Vagina (tissue), 2 donors: ENCODE results near the gene COG3. TPM values are rescaled to one million over a fixed set of nuclear protein-coding genes. Genes with fewer than 3 reads are reported as not detected.
"Not testable (repeated sequence)": the region's sequence is repeated elsewhere in the genome, so short reads cannot be mapped to it uniquely, and the experiment has no call there.

Source experiments
- DNase-seq, 2 donors: peaks; one replicate each; pipeline ENCODE4 v3.0.0-alpha.2; 2017; ENCODE audit errors: extremely low spot score in 2 of 2
- H3K27ac ChIP-seq: fragments of 200-600 bp; sonication (generic); one replicate; pipeline ENCODE4 v1.5.1; 2019
- H3K27me3 ChIP-seq: fragments of 200-600 bp; sonication (generic); one replicate; pipeline ENCODE4 v1.5.1; 2019
- H3K36me3 ChIP-seq, 2 donors: fragments of 200-600 bp; sonication (generic); one replicate each; pipeline ENCODE4 v1.5.1; 2017 to 2019
- H3K4me1 ChIP-seq: fragments of 200-600 bp; sonication (generic); one replicate; pipeline ENCODE4 v1.5.1; 2019
- H3K4me3 ChIP-seq, 2 donors: fragments of 200-600 bp; sonication (generic); 1 replicate in 1 of 2; 2 replicates in 1 of 2; pipeline ENCODE4 v1.5.1; 2016 to 2019
- H3K9me3 ChIP-seq: fragments of 200-600 bp; sonication (generic); one replicate; pipeline ENCODE4 v1.5.1; 2019
- POLR2A ChIP-seq, 2 donors: fragments of 450-650 bp; IDR thresholded peaks; one replicate each; pipeline ENCODE4 v1.6.1; 2017; ENCODE audit warnings: antibody characterized with exemption in 2 of 2, mild to moderate bottlenecking in 2 of 2, moderate library complexity in 2 of 2
- POLR2AphosphoS5 ChIP-seq, 2 donors: sonication (generic); formaldehyde crosslinking; IDR thresholded peaks; one replicate each; pipeline ENCODE4 v1.9.0; 2017; ENCODE audit warnings: antibody characterized with exemption in 2 of 2, mild to moderate bottlenecking in 2 of 2, low read depth in 1 of 2; ENCODE audit not compliant: insufficient read depth in 1 of 2
- intact Hi-C: fragments of 100-400 bp; cut with DNase I; formaldehyde crosslinking; loops from one replicate; pipeline ENCODE4 v1.15.1; 2023
- total RNA-seq: library from RNA; depleted of rRNA; stranded (reverse); fragments of >200 nt; gene quantifications from one replicate; pipeline ENCODE4 v1.2.3, GENCODE V29; 2016
- TF ChIP-seq, protein P1 (sequence below), 3 experiments: fragments of 450-650 bp in 2 of 3; fragments of 200-600 bp in 1 of 3; sonication (generic) in 1 of 3; IDR thresholded peaks; one replicate each; pipeline ENCODE4 v1.5.1; 2017 to 2019; ENCODE audit warnings: antibody characterized with exemption in 3 of 3, mild to moderate bottlenecking in 2 of 3, moderate library complexity in 2 of 3

The COG3 gene, protein sequence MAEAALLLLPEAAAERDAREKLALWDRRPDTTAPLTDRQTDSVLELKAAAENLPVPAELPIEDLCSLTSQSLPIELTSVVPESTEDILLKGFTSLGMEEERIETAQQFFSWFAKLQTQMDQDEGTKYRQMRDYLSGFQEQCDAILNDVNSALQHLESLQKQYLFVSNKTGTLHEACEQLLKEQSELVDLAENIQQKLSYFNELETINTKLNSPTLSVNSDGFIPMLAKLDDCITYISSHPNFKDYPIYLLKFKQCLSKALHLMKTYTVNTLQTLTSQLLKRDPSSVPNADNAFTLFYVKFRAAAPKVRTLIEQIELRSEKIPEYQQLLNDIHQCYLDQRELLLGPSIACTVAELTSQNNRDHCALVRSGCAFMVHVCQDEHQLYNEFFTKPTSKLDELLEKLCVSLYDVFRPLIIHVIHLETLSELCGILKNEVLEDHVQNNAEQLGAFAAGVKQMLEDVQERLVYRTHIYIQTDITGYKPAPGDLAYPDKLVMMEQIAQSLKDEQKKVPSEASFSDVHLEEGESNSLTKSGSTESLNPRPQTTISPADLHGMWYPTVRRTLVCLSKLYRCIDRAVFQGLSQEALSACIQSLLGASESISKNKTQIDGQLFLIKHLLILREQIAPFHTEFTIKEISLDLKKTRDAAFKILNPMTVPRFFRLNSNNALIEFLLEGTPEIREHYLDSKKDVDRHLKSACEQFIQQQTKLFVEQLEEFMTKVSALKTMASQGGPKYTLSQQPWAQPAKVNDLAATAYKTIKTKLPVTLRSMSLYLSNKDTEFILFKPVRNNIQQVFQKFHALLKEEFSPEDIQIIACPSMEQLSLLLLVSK
- 25.3 TPM for total RNA-seq

DNA sequence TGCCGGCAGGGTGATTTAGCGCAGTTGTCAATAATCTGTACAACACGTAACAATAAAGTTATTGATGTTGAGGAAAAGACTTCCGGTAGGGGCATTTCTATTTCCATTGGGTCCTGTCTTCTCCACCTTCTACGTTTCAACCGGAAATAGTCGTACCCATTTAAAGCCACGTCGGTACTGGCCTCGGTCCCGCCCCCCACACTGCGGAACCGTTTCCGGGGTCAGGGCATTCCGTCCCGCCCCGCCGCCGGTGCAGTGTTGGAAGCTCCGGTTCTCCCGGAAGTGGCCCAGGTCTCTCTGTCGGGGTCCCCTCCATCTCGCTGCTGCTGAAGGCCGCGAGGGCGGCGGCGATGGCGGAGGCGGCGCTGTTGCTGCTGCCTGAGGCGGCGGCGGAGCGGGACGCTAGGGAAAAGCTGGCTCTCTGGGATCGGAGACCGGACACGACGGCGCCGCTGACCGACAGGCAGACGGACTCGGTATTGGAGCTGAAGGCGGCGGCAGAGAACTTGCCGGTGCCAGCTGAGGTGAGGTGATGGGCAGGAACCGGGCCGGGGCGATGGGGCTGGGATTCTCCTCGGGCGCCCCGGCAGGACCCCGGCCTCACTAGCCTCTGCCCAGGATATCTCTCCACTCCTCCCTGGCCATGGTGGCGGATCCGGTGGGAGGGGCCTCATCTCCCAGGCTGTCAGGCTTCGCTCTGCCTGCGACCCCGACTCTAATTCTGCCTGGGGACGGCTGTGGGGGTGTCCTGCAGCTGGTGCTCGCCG lies at the start of gene COG3:
Gene COG3, plus strand, starts transcription at position 253 of the 767 bp plus-strand sequence. Its CDS starts 98 bp downstream, at position 351.
- intact Hi-C loops: loop anchor here (5.0 kb wide), 1 partner anchor 48 kb away; the partner anchor contains the start of gene SLC25A30
- Histone ChIP-seq H3K9me3 (no peaks in the 10 kb centered on the region), H3K4me3 (peak within 1 kb of the TSS; percentile 60 to 99), H3K27ac (peak within 1 kb of the TSS; percentile 85), H3K4me1 (peaks cover 45% of the 10 kb centered on the region), H3K27me3 (no peaks in the 10 kb centered on the region), H3K36me3 (no peaks in the 10 kb centered on the region)
- peak in 1 of 2 donors; percentile 96 for DNase-seq
- no peak for TF ChIP-seq POLR2A (IDR thresholded peaks at IDR 0.05)
- TF ChIP-seq, protein P1, sequence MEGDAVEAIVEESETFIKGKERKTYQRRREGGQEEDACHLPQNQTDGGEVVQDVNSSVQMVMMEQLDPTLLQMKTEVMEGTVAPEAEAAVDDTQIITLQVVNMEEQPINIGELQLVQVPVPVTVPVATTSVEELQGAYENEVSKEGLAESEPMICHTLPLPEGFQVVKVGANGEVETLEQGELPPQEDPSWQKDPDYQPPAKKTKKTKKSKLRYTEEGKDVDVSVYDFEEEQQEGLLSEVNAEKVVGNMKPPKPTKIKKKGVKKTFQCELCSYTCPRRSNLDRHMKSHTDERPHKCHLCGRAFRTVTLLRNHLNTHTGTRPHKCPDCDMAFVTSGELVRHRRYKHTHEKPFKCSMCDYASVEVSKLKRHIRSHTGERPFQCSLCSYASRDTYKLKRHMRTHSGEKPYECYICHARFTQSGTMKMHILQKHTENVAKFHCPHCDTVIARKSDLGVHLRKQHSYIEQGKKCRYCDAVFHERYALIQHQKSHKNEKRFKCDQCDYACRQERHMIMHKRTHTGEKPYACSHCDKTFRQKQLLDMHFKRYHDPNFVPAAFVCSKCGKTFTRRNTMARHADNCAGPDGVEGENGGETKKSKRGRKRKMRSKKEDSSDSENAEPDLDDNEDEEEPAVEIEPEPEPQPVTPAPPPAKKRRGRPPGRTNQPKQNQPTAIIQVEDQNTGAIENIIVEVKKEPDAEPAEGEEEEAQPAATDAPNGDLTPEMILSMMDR (IDR thresholded peaks at IDR 0.05): peak in 1 of 3 experiments; percentile 46
- TF ChIP-seq POLR2AphosphoS5 (IDR thresholded peaks at IDR 0.05; ENCODE audit: insufficient read depth in 1 of 2, low read depth in 1 of 2): peak; percentile 90 to 93

DNA sequence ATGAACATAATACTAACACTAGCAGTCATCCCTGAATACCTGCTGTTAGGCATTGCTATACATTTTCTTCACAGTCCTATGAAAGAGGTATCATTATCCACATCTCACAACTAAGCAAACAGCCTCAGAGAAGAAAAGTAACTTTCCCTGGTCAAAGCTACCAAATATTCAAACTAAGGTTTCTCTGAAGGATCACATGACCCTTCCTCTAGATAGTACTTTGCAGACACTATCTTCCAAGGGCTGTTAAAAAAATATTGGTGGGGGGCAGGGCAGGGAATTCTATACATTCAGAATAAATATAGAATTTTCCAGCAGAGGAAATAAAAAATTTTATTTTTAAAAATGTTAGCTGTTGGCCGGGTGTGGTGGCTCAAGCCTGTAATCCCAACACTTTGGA lies 49.6 kb upstream of the COG3 start:
- Histone ChIP-seq H3K27me3 (no peaks in the 10 kb centered on the region), H3K4me1 (peaks cover 29% of the 10 kb centered on the region), H3K4me3 (peak overlapping the region; percentile 17 to 25), H3K9me3 (no peaks in the 10 kb centered on the region), H3K27ac (peak overlapping the region; percentile 49), H3K36me3 (peaks cover 0 to 8% of the 10 kb centered on the region in 2 donors)
- intact Hi-C loops: loop anchor here (5.0 kb wide), 1 partner anchor 47 kb away; the partner anchor contains the start of gene COG3
- DNase-seq: no peak
- TF ChIP-seq, protein P1 (IDR thresholded peaks at IDR 0.05): no peak
- TF ChIP-seq POLR2AphosphoS5 (IDR thresholded peaks at IDR 0.05; ENCODE audit: insufficient read depth in 1 of 2, low read depth in 1 of 2): no peak
- TF ChIP-seq POLR2A (IDR thresholded peaks at IDR 0.05): no peak

DNA sequence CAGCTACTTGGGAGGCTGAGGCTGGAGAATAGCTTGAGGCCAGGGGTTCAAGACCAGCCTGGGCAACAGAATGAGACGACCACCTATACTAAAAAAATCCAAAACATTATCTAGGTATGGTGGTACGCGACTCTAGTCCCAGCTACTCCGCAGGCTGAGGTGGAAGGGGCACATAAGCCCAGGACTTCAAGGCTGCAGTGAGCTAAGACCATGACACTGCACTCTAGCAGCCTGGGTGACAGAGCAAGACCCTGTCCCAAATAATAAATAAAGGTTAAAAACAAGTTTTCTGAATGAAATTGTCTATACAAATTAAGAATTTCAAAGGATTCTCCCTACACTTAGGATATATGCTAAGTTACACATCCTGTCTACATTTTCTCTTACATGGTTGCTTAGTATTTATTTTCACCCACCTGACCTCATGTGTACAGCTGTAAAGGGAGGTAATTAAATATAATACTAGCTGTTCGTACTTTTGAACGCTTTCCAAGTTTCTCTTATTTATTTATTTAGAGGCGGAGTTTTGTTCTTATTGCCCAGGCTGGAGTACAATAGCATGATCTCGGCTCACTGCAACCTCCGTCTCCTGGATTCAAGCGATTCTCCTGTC lies 48.1 kb upstream of the COG3 start:
- intact Hi-C loops: loop anchor here (5.0 kb wide), 1 partner anchor 46 kb away; the partner anchor contains the start of gene COG3
- H3K9me3 ChIP-seq: no peaks in the 10 kb centered on the region
- no peaks in the 10 kb centered on the region for H3K36me3 ChIP-seq
- peak in 1 of 2 donors; percentile 27 for DNase-seq
- peak overlapping the region; percentile 91 for H3K27ac ChIP-seq
- no peaks in the 10 kb centered on the region for H3K27me3 ChIP-seq
- peaks cover 29% of the 10 kb centered on the region for H3K4me1 ChIP-seq
- H3K4me3 ChIP-seq: peak overlapping the region; percentile 62 to 88
- TF ChIP-seq POLR2A (IDR thresholded peaks at IDR 0.05) (no peak), POLR2AphosphoS5 (IDR thresholded peaks at IDR 0.05; ENCODE audit: insufficient read depth in 1 of 2, low read depth in 1 of 2) (no peak)
- TF ChIP-seq, protein P1 (IDR thresholded peaks at IDR 0.05): no peak

DNA sequence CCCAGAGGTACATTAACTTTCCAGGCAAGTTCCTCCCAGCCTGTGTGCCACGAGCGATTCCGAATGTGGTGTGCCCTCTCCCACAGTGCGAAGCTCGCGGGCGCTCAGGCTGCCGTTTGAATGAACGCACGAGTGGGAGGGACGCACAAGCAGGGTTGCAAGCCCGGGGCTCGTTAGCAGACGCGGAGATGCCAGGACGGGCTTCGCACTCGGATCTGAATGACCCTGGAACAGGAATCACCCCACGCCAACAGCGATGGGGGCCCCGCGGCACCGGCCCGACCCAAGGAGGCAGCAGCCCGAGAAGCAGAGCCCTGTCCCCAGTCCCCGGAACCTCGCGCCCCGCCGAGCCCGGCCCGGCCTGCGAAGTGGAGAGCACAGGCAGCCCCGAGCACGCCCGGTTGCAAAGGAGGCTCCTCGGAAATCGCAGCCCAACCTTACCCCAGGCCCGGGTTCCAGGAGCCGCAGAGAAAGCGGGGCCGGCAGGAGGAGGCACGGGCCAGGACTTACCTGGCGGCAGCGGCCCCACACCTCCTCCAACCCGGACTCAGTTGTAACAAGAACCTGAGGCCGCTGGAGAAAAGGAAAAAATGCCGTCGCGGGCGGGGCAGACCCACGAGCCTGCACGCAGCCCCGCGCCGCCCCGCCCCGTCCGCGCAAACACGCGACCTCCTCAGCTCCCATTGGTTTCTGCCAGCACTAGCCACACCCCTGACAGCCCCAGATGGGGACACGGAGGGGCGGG lies 46.8 kb upstream of the COG3 start, which contains the start of gene SLC25A30:
Gene SLC25A30, minus strand, starts transcription at position 584 of the 745 bp plus-strand sequence. CDS start 6,948 bp downstream, outside the sequence.
- DNase-seq: peak in 1 of 2 donors; percentile 94
- Histone ChIP-seq H3K4me3 (peak within 1 kb of the TSS; percentile 62 to 88), H3K36me3 (no peaks in the 10 kb centered on the region), H3K27me3 (no peaks in the 10 kb centered on the region), H3K4me1 (peaks cover 29% of the 10 kb centered on the region), H3K9me3 (no peaks in the 10 kb centered on the region), H3K27ac (peak within 1 kb of the TSS; percentile 91)
- TF ChIP-seq POLR2AphosphoS5 (IDR thresholded peaks at IDR 0.05; ENCODE audit: insufficient read depth in 1 of 2, low read depth in 1 of 2): peak; percentile 45 to 88
- TF ChIP-seq POLR2A (IDR thresholded peaks at IDR 0.05): peak in 1 of 2 donors; percentile 68
- TF ChIP-seq, protein P1 (IDR thresholded peaks at IDR 0.05): no peak
- intact Hi-C loops: loop anchor here (5.0 kb wide), 1 partner anchor 44 kb away; the partner anchor contains the start of gene COG3

DNA sequence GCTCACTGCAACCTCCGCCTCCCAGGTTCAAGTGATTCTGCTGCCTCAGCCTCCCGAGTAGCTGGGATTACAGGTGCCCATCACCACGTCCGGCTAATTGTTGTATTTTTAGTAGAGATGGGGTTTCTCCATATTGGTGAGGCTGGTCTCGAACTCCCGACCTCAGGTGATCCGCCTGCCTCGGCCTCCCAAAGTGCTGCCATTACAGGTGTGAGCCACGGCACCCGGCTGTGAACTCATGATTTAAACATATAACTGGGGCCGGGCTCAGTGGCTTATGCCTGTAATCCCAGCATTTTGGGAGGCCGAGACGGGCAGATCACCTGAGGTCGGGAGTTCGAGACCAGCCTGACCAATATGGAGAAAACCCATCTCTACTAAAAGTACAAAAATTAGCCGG lies 45.4 kb upstream of the COG3 start:
- H3K4me1 ChIP-seq: peaks cover 19% of the 10 kb centered on the region
- intact Hi-C loops: loop anchor here (5.0 kb wide), 1 partner anchor 43 kb away; the partner anchor contains the start of gene COG3
- not testable (repeated sequence) for H3K27ac ChIP-seq, DNase-seq, H3K4me3 ChIP-seq, H3K9me3 ChIP-seq, H3K36me3 ChIP-seq, H3K27me3 ChIP-seq
